ENCODE data around the gene TBX6.

Gene TBX6

GRCh38 chr16:30084096-30084815 lies 7.5 kb downstream of the TBX6 start:
- no peak overlapping the region for H3K4me3 Mint-ChIP-seq
- no peaks in the 10 kb centered on the region for H3K27me3 Mint-ChIP-seq
- no peaks in the 10 kb centered on the region for H3K9me3 Mint-ChIP-seq
- peaks cover 25% of the 10 kb centered on the region for H3K4me1 Mint-ChIP-seq
- no peak for ATAC-seq
- H3K36me3 Mint-ChIP-seq: peaks cover 30% of the 10 kb centered on the region
- peak overlapping the region; percentile 11 for H3K27ac Mint-ChIP-seq

GRCh38 chr16:30083216-30084055 lies 8.3 kb downstream of the TBX6 start:
- ATAC-seq: no peak
- no peaks in the 10 kb centered on the region for H3K9me3 Mint-ChIP-seq
- H3K4me1 Mint-ChIP-seq: peaks cover 26% of the 10 kb centered on the region
- no peaks in the 10 kb centered on the region for H3K27me3 Mint-ChIP-seq
- peaks cover 34% of the 10 kb centered on the region for H3K36me3 Mint-ChIP-seq
- peak overlapping the region; percentile 11 for H3K27ac Mint-ChIP-seq
- H3K4me3 Mint-ChIP-seq: no peak overlapping the region

- Mint-ChIP-seq H3K27ac (no peak overlapping the region), H3K4me1 (peaks cover 34% of the 10 kb centered on the region), H3K36me3 (peaks cover 42% of the 10 kb centered on the region), H3K4me3 (no peak overlapping the region), H3K27me3 (no peaks in the 10 kb centered on the region), H3K9me3 (no peaks in the 10 kb centered on the region)
- ATAC-seq: no peak
These were observed 9.1 kb downstream of the TBX6 start for GRCh38 chr16:30082545-30083090.

DNA sequence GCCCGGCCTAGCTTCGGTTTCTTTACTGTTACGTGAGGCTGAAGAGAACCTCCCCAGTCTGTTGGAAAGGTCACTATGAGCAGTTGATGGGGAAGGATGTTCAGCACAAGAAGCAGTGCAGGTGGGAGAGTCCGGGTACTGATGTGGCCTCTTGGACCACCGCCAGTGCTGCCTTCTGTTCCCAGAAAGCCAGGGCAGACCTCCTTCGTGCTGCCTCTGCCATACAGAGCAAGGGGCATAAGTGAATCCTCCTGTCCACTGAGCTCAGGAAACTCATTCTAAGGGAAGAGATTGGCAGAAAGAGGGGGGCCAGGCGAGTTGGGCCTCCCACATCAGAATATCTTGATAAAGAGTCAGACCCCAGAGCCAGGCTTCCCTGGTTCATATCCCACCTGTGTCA lies 12.2 kb downstream of the TBX6 start:
- H3K36me3 Mint-ChIP-seq: peaks cover 38% of the 10 kb centered on the region
- peaks cover 42% of the 10 kb centered on the region for H3K4me1 Mint-ChIP-seq
- H3K27me3 Mint-ChIP-seq: no peaks in the 10 kb centered on the region
- no peak overlapping the region for H3K27ac Mint-ChIP-seq
- H3K4me3 Mint-ChIP-seq: no peak overlapping the region
- no peak for ATAC-seq
- H3K9me3 Mint-ChIP-seq: no peaks in the 10 kb centered on the region

DNA sequence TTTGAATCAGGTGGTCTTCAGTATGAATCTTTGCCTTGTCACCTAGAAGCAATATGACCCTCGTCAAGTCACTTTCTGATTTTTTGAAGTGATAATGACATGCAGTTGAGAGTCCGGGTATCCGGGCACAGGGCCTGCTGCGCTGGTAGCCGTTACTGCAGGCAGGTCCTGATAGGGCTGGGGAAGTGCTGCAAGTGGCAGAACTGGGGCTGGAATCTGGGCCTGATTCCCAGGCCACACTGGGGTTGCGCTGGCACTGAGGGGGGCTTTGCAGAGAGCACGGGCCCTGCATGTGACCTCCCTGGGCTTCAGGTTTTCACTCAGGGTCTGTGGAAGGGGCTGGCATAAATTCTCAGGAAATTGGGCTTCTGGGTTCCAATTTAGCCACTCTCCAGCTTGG lies 13.0 kb downstream of the TBX6 start:
- Mint-ChIP-seq H3K36me3 (peaks cover 38% of the 10 kb centered on the region), H3K9me3 (no peaks in the 10 kb centered on the region), H3K27ac (no peak overlapping the region), H3K27me3 (no peaks in the 10 kb centered on the region), H3K4me1 (peaks cover 44% of the 10 kb centered on the region), H3K4me3 (no peak overlapping the region)
- no peak for ATAC-seq

GRCh38 chr16:30077656-30078055 lies 14.1 kb downstream of the TBX6 start:
- no peak overlapping the region for H3K27ac Mint-ChIP-seq
- no peaks in the 10 kb centered on the region for H3K9me3 Mint-ChIP-seq
- peaks cover 40% of the 10 kb centered on the region for H3K4me1 Mint-ChIP-seq
- no peak for ATAC-seq
- H3K36me3 Mint-ChIP-seq: peaks cover 31% of the 10 kb centered on the region
- no peaks in the 10 kb centered on the region for H3K27me3 Mint-ChIP-seq
- no peak overlapping the region for H3K4me3 Mint-ChIP-seq

- H3K27me3 Mint-ChIP-seq: no peaks in the 10 kb centered on the region
- H3K9me3 Mint-ChIP-seq: no peaks in the 10 kb centered on the region
- H3K27ac Mint-ChIP-seq: peak overlapping the region; percentile 85
- peaks cover 26% of the 10 kb centered on the region for H3K36me3 Mint-ChIP-seq
- peaks cover 34% of the 10 kb centered on the region for H3K4me1 Mint-ChIP-seq
- H3K4me3 Mint-ChIP-seq: peak overlapping the region; percentile 80
- ATAC-seq: peak; percentile 71
These were observed 15.4 kb downstream of the TBX6 start for GRCh38 chr16:30076276-30076791.

- Mint-ChIP-seq H3K27ac (peak within 1 kb of the TSS; percentile 85), H3K4me1 (peaks cover 34% of the 10 kb centered on the region), H3K36me3 (peaks cover 26% of the 10 kb centered on the region), H3K9me3 (no peaks in the 10 kb centered on the region), H3K4me3 (peak within 1 kb of the TSS; percentile 80), H3K27me3 (no peaks in the 10 kb centered on the region)
- ATAC-seq: peak; percentile 95
These were observed 16.0 kb downstream of the TBX6 start, which contains the start of gene PPP4C for GRCh38 chr16:30075503-30076275. TSS of gene PPP4C (plus strand) at chr16:30075994. CDS start at chr16:30076378, 384 bp downstream.

DNA sequence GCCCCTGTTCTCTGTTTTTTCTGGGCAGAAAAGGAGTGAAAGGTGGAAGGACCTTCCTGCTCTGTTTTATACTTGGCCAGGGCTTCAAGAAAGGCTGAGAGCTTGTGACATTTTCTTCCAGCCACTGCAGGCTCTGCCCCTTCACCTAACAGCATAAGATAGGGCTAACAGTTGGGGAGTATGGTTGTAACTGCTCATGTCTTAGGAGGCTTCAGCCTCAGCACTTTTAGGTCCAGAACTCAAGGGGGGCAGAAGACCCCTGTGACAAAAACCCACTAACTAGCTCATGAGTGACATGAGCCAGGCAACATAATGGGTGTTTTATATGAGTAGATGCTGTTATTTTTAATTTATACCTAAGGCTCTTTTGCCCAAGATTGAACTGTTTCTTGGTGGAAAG lies 21.2 kb downstream of the TBX6 start:
- Mint-ChIP-seq H3K4me3 (no peak overlapping the region), H3K9me3 (no peaks in the 10 kb centered on the region), H3K4me1 (peaks cover 45% of the 10 kb centered on the region), H3K27me3 (no peaks in the 10 kb centered on the region), H3K27ac (peak overlapping the region; percentile 48), H3K36me3 (peaks cover 46% of the 10 kb centered on the region)
- ATAC-seq: no peak

- H3K4me3 Mint-ChIP-seq: no peak overlapping the region
- peak overlapping the region; percentile 48 for H3K27ac Mint-ChIP-seq
- peaks cover 41% of the 10 kb centered on the region for H3K4me1 Mint-ChIP-seq
- no peak for ATAC-seq
- no peaks in the 10 kb centered on the region for H3K27me3 Mint-ChIP-seq
- H3K36me3 Mint-ChIP-seq: peaks cover 46% of the 10 kb centered on the region
- no peaks in the 10 kb centered on the region for H3K9me3 Mint-ChIP-seq
These were observed 21.9 kb downstream of the TBX6 start for GRCh38 chr16:30069611-30070462.

DNA sequence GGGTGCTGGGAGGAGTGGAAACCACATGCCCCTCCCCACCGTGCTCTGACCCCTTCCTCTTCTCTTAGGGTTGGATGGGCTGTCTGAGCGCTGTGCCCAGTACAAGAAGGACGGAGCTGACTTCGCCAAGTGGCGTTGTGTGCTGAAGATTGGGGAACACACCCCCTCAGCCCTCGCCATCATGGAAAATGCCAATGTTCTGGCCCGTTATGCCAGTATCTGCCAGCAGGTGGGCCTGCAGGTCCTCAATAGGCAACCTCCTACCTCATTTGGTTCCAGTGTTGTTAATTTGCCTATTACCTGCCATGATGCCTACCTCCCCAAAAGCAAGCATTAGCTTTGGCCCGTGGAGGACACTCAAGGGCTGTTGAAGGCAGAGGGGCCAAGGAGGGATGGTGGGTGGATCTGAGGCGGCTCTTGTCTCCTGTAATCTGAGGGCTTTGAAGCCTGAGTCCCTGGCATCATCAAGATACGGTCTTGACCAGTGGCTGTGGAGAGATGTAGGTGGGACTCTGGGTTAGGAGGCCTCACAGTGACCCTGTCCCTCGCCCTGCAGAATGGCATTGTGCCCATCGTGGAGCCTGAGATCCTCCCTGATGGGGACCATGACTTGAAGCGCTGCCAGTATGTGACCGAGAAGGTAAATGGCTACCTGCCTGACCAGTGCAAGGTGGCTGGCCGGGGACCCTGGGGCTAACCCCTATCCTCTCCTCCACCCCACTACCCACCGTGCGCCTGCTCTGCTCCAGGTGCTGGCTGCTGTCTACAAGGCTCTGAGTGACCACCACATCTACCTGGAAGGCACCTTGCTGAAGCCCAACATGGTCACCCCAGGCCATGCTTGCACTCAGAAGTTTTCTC lies 22.7 kb downstream of the TBX6 start:
- no peak overlapping the region for H3K4me3 Mint-ChIP-seq
- no peak for ATAC-seq
- no peaks in the 10 kb centered on the region for H3K9me3 Mint-ChIP-seq
- peaks cover 46% of the 10 kb centered on the region for H3K36me3 Mint-ChIP-seq
- H3K27ac Mint-ChIP-seq: no peak overlapping the region
- H3K4me1 Mint-ChIP-seq: peaks cover 40% of the 10 kb centered on the region
- H3K27me3 Mint-ChIP-seq: no peaks in the 10 kb centered on the region

DNA sequence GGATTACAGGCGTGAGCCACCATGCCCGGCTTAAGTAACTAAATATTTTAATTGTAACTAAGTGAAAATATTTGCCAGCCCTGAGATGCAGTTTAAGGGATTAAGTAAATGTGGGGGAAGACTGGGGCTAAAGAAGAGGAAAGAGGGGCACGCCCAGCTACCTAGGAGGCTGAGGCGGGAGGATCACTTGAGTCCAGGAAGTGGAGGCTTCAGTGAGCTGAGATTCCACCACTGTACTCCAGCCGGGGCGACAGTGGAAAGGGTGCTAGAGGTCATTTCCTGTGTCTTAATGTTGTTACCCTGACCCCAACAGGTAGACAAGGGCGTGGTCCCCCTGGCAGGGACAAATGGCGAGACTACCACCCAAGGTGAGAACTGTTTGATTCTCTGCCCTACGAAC lies 23.4 kb downstream of the TBX6 start:
- Mint-ChIP-seq H3K27me3 (no peaks in the 10 kb centered on the region), H3K9me3 (no peaks in the 10 kb centered on the region), H3K4me3 (no peak overlapping the region), H3K4me1 (peaks cover 46% of the 10 kb centered on the region), H3K36me3 (peaks cover 46% of the 10 kb centered on the region), H3K27ac (no peak overlapping the region)
- no peak for ATAC-seq

- Mint-ChIP-seq H3K36me3 (peaks cover 46% of the 10 kb centered on the region), H3K9me3 (no peaks in the 10 kb centered on the region), H3K27me3 (no peaks in the 10 kb centered on the region), H3K27ac (no peak overlapping the region), H3K4me1 (peaks cover 47% of the 10 kb centered on the region), H3K4me3 (peak overlapping the region; percentile 99)
- no peak for ATAC-seq
These were observed 24.2 kb downstream of the TBX6 start for GRCh38 chr16:30067584-30067916.
